Measurements from ENCODE around the gene KCNK5. TPM values are rescaled to one million over a fixed set of nuclear protein-coding genes. Genes with fewer than 3 reads are reported as not detected.

Gene KCNK5
- total RNA-seq, 2 donors from 2014 or later, result 10.9 to 14.7 TPM

DNA sequence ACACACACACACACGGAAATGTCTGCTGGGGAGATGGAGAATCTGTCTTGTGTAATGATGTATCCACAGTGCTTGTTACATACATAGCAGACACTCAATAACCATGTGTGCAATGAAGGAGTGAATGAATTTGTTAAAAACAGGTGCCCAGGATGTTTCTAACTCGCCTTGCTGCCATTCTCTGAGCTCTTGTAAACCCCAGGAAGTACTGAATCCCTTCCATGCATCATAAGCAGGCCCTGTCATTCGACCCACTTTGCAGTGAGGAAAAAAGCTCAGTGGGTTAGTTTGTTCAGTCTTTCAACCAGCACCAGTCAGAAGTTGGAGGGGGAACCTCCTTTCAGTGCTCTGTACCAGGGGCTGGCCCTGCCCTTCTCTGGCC is 1.4 kb upstream of the KCNK5 start:
- Mint-ChIP-seq H3K4me1 (ENCODE audit: low read depth) (peaks cover 27% of the 10 kb centered on the region), H3K4me3 (no peak overlapping the region), H3K27me3 (ENCODE audit: low read depth) (no peaks in the 10 kb centered on the region), H3K27ac (no peak overlapping the region), H3K9me3 (no peaks in the 10 kb centered on the region), H3K36me3 (ENCODE audit: insufficient read depth in 2 of 2) (no peaks in the 10 kb centered on the region)
- DNase-seq (no peak), ATAC-seq (replicated peaks in 1 of 2) (no peak)

DNA sequence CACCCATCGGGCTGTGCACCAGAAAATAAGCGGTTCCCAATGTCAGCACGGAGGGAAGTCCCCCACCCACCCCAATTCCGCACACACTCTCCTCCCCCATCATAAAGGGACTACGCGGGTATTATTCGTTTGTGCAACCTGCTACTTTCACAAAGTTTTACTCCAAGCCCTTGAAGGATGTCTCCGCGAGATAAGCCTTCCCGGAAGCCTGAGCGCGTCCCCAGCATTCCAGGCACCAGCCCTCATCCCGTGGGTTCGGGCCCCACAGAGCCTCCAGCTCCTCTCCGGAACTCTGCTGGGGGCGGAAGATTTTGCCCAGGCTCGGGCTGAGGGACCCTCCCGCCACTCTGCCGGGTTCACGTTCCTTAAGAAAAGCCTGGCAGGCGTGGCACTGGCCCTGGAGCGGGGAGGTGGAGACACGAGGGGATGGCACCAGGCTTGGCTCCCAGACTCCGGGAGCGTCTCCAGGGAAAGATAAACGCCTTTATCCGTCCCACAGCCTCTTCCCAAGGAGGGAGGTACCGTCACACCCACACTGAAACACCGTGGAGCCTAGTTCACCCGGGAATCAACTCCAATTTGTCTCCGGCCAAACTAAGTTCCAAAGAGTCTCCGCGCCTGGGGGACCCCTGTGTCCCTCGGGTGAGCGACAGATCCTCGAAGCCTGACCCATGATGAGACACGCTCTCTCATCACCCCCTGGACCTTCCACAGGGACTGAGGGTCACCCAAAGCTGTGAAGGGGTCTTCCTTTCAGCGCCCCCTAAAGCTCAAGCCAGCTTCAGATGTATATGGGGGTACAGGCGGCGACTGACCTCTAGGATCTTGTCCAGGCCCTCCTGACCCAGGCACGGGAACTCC is 934 bp downstream of the KCNK5 start:
- Mint-ChIP-seq H3K27me3 (ENCODE audit: low read depth) (no peaks in the 10 kb centered on the region), H3K36me3 (ENCODE audit: insufficient read depth in 2 of 2) (peaks cover 1 to 3% of the 10 kb centered on the region in 2 donors), H3K4me1 (ENCODE audit: low read depth) (peaks cover 50% of the 10 kb centered on the region), H3K4me3 (peak overlapping the region; percentile 84 to 85), H3K9me3 (no peaks in the 10 kb centered on the region), H3K27ac (peak overlapping the region; percentile 71)
- DNase-seq (peak; percentile 43 to 61), ATAC-seq (replicated peaks in 1 of 2) (peak in 1 of 2 donors; percentile 16)

DNA sequence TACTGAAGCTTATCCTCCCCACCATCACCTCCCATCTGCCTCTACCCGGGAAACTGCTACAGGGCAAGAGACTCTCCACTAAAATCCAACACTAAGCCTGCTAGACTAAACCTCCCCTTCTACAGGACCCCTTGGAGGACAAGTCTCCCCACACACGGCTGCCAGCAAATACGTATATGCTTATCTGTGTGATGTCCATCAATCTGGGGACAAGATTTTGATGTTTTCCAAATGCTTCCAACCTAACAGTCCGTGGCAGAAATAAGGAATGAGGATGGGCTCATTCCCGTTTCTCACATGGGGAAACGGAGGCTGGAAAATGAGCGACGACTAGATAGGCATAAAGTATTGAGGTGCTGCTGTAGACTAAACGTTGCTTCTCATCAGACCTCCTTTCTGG is 1.8 kb downstream of the KCNK5 start:
- peak overlapping the region; percentile 84 to 85 for H3K4me3 Mint-ChIP-seq
- no peaks in the 10 kb centered on the region for H3K27me3 Mint-ChIP-seq (ENCODE audit: low read depth)
- no peaks in the 10 kb centered on the region for H3K9me3 Mint-ChIP-seq
- ATAC-seq (replicated peaks in 1 of 2) (no peak), DNase-seq (no peak)
- H3K4me1 Mint-ChIP-seq (ENCODE audit: low read depth), result peaks cover 58% of the 10 kb centered on the region
- peaks cover 1 to 8% of the 10 kb centered on the region in 2 donors for H3K36me3 Mint-ChIP-seq (ENCODE audit: insufficient read depth in 2 of 2)
- H3K27ac Mint-ChIP-seq, result peak overlapping the region; percentile 38

DNA sequence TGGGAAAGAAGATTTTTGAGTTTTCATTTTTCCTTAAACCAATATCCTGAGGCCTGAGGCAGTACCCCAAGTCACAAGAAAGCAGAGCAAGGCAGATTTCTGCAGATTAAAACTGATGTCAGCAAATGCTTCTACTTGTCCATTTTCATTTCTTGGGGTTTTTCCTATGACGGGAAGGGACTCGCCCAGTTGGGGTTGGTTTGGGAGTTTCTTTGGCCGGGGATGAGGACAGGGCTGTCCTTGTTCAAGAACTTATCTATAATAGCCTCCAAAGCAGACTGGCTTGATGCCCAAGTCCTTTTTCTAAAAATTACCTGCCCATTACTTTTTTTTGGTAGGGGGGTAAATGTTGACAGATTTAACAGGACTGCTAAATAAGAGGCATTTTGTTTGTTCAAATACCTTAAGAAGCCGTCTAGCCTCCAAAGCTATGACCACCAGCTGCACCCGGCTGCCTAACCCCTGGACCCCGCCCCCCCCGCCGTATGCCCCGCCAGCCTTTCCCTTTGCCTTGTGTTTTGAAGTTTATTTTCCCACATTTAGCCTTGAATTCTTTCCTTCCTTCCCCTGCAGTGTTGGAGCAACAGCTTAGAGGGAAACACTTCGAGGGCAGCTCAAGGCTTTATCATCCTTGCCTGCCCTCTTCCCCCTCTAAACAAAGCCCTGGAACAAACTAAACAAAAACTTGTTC is 2.5 kb downstream of the KCNK5 start:
- ATAC-seq (replicated peaks in 1 of 2) (no peak), DNase-seq (no peak)
- Mint-ChIP-seq H3K27ac (peak overlapping the region; percentile 88), H3K4me3 (peak overlapping the region; percentile 84 to 85), H3K36me3 (ENCODE audit: insufficient read depth in 2 of 2) (peaks cover 1 to 13% of the 10 kb centered on the region in 2 donors), H3K9me3 (no peaks in the 10 kb centered on the region), H3K4me1 (ENCODE audit: low read depth) (peaks cover 65% of the 10 kb centered on the region), H3K27me3 (ENCODE audit: low read depth) (no peaks in the 10 kb centered on the region)

DNA sequence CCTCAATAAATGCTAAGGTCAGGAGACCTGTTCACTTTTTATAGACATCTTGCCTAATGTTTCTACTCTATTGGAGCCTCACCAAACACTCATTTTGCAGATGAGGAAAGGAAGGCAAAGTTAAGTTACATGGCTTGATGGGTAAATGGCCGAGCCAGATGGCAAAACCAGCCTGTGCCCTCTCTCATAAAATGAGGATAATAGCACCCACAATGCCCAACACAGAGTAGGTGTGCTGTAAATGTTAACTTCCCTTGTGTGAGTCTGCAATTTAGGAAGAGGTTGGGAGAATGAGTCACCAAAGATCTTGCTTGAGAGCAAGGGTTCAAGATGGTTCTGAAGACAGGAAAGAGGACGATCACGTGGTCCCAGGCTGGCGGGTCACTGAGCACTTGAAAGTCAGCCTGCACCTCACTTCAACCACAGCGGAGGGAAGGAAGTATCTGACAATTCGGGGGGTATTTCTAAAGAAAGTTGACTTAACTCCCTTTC is 3.3 kb downstream of the KCNK5 start:
- Mint-ChIP-seq H3K27ac (peak overlapping the region; percentile 88), H3K4me3 (peak overlapping the region; percentile 84 to 85), H3K36me3 (ENCODE audit: insufficient read depth in 2 of 2) (peaks cover 1 to 16% of the 10 kb centered on the region in 2 donors), H3K4me1 (ENCODE audit: low read depth) (peaks cover 73% of the 10 kb centered on the region), H3K27me3 (ENCODE audit: low read depth) (no peaks in the 10 kb centered on the region), H3K9me3 (no peaks in the 10 kb centered on the region)
- ATAC-seq (replicated peaks in 1 of 2) (peak; percentile 21 to 32), DNase-seq (peak; percentile 61 to 66)

DNA sequence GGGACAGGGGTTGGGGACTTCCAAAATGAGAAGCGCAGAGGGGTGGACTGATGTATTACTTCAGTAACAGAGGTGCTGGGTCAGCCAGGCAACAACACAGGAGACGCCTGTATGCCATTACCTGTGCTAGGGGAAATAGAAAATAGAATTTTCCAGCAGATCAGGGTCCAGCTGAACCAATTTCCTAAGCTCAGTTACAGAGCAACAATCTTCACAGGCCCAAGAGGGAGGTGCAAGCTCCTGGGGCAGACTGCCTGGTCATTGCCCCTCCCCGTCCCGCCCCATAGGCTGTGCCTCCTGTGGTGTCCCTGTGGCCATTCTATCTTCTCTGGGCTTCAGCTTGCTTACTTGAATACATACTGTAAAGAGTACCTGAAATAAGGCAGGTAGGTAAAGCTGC is 3.7 kb downstream of the KCNK5 start:
- H3K36me3 Mint-ChIP-seq (ENCODE audit: insufficient read depth in 2 of 2), result peaks cover 1 to 16% of the 10 kb centered on the region in 2 donors
- no peak for DNase-seq
- H3K4me3 Mint-ChIP-seq, result peak overlapping the region; percentile 84 to 85
- H3K9me3 Mint-ChIP-seq, result no peaks in the 10 kb centered on the region
- H3K27me3 Mint-ChIP-seq (ENCODE audit: low read depth), result no peaks in the 10 kb centered on the region
- no peak for ATAC-seq (replicated peaks in 1 of 2)
- peak overlapping the region; percentile 88 for H3K27ac Mint-ChIP-seq
- H3K4me1 Mint-ChIP-seq (ENCODE audit: low read depth), result peaks cover 78% of the 10 kb centered on the region

DNA sequence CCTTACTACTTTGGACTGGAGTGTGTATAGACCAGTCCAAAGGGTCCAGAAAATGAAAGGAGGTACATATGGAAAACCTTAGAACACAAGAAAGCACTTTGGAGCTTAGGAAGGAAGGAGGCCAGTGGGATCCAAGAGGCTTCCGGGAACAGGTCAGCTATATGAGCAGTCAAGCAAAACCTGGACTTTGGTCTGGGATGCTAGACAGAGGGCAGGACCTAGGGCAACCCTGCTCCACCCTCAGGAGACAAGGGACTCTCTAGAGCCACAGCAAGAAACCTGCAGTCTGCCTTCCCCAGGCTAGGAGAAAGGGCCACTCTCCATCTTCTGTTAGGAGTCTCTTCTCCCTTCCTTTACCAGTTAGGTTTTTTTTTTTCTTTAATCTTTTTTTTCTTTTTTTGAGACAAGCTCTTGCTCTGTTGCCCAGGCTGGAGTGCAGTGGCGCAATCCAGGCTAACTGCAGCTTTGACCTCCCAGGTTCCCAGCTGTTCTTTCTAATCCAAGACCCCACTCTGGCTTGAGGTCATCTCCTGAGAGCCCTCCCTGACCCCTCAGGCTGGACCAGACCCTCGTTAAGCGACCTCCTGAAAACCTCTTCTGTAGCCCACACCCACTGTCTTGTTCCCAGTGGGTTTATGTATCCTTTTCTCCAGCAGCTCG is 4.6 kb downstream of the KCNK5 start:
- DNase-seq (no peak), ATAC-seq (replicated peaks in 1 of 2) (no peak)
- peak overlapping the region; percentile 62 to 81 for H3K4me3 Mint-ChIP-seq
- peaks cover 1 to 16% of the 10 kb centered on the region in 2 donors for H3K36me3 Mint-ChIP-seq (ENCODE audit: insufficient read depth in 2 of 2)
- no peaks in the 10 kb centered on the region for H3K27me3 Mint-ChIP-seq (ENCODE audit: low read depth)
- peak overlapping the region; percentile 92 for H3K27ac Mint-ChIP-seq
- H3K9me3 Mint-ChIP-seq, result no peaks in the 10 kb centered on the region
- peaks cover 87% of the 10 kb centered on the region for H3K4me1 Mint-ChIP-seq (ENCODE audit: low read depth)

DNA sequence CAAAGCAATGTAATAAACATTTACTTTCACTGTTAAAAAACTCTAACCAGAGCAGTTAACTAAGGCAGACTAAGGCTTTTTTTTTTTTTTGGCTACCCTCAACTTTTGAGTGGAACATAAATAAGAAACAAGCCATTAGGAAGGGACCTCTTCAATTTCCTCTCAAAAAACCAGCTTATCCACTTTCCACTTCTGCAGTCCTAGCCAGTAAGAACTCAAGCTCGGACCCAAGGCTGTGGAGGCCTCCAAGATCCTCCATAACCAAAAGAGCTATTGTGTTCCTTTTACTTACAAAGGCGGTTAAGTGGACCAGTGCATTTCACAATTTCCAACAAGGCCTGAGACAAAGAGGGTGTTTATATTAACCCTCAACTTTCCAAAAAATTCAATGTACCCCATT is 5.3 kb downstream of the KCNK5 start:
- peak overlapping the region; percentile 62 to 81 for H3K4me3 Mint-ChIP-seq
- H3K36me3 Mint-ChIP-seq (ENCODE audit: insufficient read depth in 2 of 2), result peaks cover 1 to 20% of the 10 kb centered on the region in 2 donors
- ATAC-seq (replicated peaks in 1 of 2), result no peak
- no peaks in the 10 kb centered on the region for H3K9me3 Mint-ChIP-seq
- H3K4me1 Mint-ChIP-seq (ENCODE audit: low read depth), result peaks cover 91% of the 10 kb centered on the region
- peak overlapping the region; percentile 92 for H3K27ac Mint-ChIP-seq
- H3K27me3 Mint-ChIP-seq (ENCODE audit: low read depth), result no peaks in the 10 kb centered on the region
- no peak for DNase-seq

DNA sequence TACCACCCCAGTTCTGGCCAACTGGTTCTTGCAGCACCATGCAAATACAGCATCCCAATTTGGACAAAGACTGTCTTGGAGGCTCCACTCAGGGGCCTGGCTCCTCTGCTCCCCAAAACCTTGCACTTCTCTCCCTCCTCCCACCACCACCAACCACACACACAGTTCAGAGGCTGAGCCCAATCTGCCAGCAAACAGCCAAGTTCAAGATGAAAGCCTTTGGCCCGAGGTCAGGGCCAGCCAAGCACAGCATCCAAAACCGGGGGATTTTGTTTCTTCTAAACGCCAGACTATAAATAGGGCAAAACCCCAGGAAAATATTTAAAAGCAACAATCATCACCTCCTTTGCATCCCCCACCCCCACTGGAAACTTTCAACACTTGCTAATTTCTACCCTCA is 5.7 kb downstream of the KCNK5 start:
- ATAC-seq (replicated peaks in 1 of 2) (no peak), DNase-seq (no peak)
- Mint-ChIP-seq H3K9me3 (no peaks in the 10 kb centered on the region), H3K4me3 (peak overlapping the region; percentile 62 to 81), H3K27ac (peak overlapping the region; percentile 92), H3K27me3 (ENCODE audit: low read depth) (no peaks in the 10 kb centered on the region), H3K4me1 (ENCODE audit: low read depth) (peaks cover 95% of the 10 kb centered on the region), H3K36me3 (ENCODE audit: insufficient read depth in 2 of 2) (peaks cover 1 to 21% of the 10 kb centered on the region in 2 donors)

DNA sequence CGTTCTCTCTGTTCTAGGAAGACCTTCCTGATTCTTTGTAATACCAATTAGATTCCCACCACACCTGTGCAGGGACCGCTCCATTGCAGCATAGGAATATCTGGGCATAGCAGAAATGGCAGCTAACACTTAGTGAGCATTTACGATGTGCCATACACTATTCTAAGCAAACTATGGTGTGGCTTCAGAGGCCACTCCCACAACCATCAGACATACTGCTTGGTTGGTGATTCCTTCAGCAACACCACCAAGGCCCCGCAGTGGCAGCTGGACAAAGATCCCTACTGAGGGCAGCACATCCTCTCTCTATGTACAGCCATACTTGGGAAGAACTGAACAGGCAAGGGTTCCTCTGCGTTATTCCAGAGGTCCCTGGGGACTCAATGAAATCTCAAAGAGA is 6.2 kb downstream of the KCNK5 start:
- Mint-ChIP-seq H3K36me3 (ENCODE audit: insufficient read depth in 2 of 2) (peaks cover 1 to 21% of the 10 kb centered on the region in 2 donors), H3K9me3 (no peaks in the 10 kb centered on the region), H3K4me3 (peak overlapping the region; percentile 35 to 52), H3K4me1 (ENCODE audit: low read depth) (peaks cover 92% of the 10 kb centered on the region), H3K27ac (peak overlapping the region; percentile 3), H3K27me3 (ENCODE audit: low read depth) (no peaks in the 10 kb centered on the region)
- ATAC-seq (replicated peaks in 1 of 2) (no peak), DNase-seq (no peak)

DNA sequence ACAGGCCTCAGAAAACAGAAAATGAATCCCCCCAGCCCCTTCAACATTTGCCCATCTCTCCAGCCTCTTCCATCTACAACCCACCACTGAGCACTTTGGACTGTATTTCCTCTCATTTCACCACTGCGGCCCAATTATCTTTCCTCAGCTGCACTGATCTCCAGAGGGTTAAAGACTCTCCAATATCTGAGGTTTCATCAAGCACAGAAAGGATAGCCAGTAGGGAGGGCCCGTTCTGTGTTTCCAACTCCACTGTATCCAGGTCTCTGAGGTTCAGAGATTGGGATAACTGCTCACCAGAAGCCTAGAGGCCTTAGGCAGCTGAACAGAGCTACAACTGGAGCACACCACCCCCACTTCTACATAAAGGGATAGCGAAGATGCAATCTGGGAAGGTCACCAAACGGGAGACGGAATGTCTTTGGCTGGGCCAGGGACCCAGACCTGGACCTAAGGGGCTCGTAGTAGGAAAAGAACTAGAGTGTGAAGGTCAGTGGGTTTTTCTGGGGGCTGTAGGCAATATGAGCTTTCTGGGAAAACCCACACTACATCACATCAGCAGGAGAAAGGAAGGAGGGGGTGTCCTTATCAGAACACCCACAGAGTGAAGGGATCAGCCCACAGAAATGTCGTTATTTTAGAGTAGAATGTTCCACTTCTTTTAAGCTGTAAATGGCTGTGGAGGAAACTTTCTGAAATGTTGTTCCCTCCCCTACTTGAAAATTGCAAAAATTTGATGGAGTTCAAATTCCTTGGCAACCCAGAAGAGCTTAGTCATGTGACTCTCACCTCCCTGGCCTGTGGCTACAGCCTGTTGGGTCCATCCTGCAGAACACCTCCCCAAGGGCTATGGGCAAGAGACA is 7.3 kb downstream of the KCNK5 start:
- H3K27ac Mint-ChIP-seq, result peak overlapping the region; percentile 3
- no peaks in the 10 kb centered on the region for H3K27me3 Mint-ChIP-seq (ENCODE audit: low read depth)
- H3K4me3 Mint-ChIP-seq, result peak overlapping the region; percentile 35 to 52
- ATAC-seq (replicated peaks in 1 of 2) (no peak), DNase-seq (no peak)
- peaks cover 1 to 23% of the 10 kb centered on the region in 2 donors for H3K36me3 Mint-ChIP-seq (ENCODE audit: insufficient read depth in 2 of 2)
- H3K9me3 Mint-ChIP-seq, result no peaks in the 10 kb centered on the region
- H3K4me1 Mint-ChIP-seq (ENCODE audit: low read depth), result peaks cover 88% of the 10 kb centered on the region

DNA sequence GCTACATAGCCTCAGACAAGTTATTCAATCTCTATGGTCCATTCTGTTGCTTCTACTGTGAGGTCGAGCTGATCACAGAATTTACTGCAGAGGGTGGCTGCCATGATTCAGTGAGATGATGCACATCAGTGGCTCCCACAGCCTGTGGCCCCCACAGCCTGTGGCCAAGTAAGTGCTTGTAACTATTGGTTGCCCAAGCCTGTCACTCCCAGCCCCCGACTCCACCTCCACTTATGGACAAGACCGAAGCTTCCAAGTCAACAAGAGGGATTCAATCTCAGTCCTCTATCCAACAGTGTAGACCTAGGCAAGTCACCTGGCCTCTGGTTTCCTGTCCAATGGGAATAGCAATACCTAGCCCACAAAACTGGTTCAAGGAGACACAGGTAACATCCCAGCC is 8.2 kb downstream of the KCNK5 start:
- H3K36me3 Mint-ChIP-seq (ENCODE audit: insufficient read depth in 2 of 2), result peaks cover 1 to 24% of the 10 kb centered on the region in 2 donors
- H3K4me1 Mint-ChIP-seq (ENCODE audit: low read depth), result peaks cover 83% of the 10 kb centered on the region
- DNase-seq, result no peak
- H3K4me3 Mint-ChIP-seq, result no peak overlapping the region
- no peaks in the 10 kb centered on the region for H3K9me3 Mint-ChIP-seq
- no peak for ATAC-seq (replicated peaks in 1 of 2)
- no peaks in the 10 kb centered on the region for H3K27me3 Mint-ChIP-seq (ENCODE audit: low read depth)
- no peak overlapping the region for H3K27ac Mint-ChIP-seq

Measured in activated T-cell treated with anti-CD3 and anti-CD28 coated beads, Interleukin-2, amount 50 U/mL, for 72 hours (primary cell).